GM19328 (cell line): ENCODE results near the gene OR5C1.
"Not testable (repeated sequence)": the region's sequence is repeated elsewhere in the genome, so short reads cannot be mapped to it uniquely, and the experiment has no call there.

Experiments
- ATAC-seq: cut with Tn5 transposase; IDR thresholded peaks from one replicate; pipeline ENCODE4 v1.9.1; 2021; ENCODE audit warnings: mild to moderate bottlenecking, moderate library complexity; ENCODE audit not compliant: unreplicated experiment

Gene OR5C1

GRCh38 chr9:122788831-122789230 is at the start of gene OR5C1:
Gene OR5C1 (plus strand): TSS chr9:122788933. CDS start chr9:122788933, 0 bp downstream.
- no peak for ATAC-seq

GRCh38 chr9:122742003-122742402 is 46.7 kb upstream of the OR5C1 start, which contains the start of gene OR1L6:
Gene OR1L6 (plus strand): TSS chr9:122742303. CDS start chr9:122749848, 7,545 bp downstream.
- ATAC-seq, result no peak

- no peak for ATAC-seq
Observed at GRCh38 chr9:122754825-122755224, 33.9 kb upstream of the OR5C1 start.

- no peak for ATAC-seq
Observed at GRCh38 chr9:122767817-122768216, 20.9 kb upstream of the OR5C1 start.

GRCh38 chr9:122777052-122777451 is 11.7 kb upstream of the OR5C1 start:
- no peak for ATAC-seq

- ATAC-seq, result no peak
Observed at GRCh38 chr9:122777935-122778627, 10.7 kb upstream of the OR5C1 start.

- ATAC-seq, result no peak
Observed at GRCh38 chr9:122779181-122779580, 9.6 kb upstream of the OR5C1 start.

GRCh38 chr9:122780026-122780425 is 8.7 kb upstream of the OR5C1 start:
- no peak for ATAC-seq

- ATAC-seq, result no peak
Observed at GRCh38 chr9:122781671-122782070, 7.1 kb upstream of the OR5C1 start.

- ATAC-seq, result no peak
Observed at GRCh38 chr9:122785269-122785668, 3.5 kb upstream of the OR5C1 start.

- ATAC-seq, result no peak
Observed at GRCh38 chr9:122786338-122786737, 2.4 kb upstream of the OR5C1 start.

- no peak for ATAC-seq
Observed at GRCh38 chr9:122789256-122790046, 718 bp downstream of the OR5C1 start.

- ATAC-seq, result no peak
Observed at GRCh38 chr9:122791872-122792669, 3.3 kb downstream of the OR5C1 start.

GRCh38 chr9:122797316-122798063 is 8.8 kb downstream of the OR5C1 start:
- ATAC-seq, result no peak

- no peak for ATAC-seq
Observed at GRCh38 chr9:122800066-122801060, 11.6 kb downstream of the OR5C1 start, which contains the start of gene OR1K1. Gene OR1K1 (plus strand): TSS chr9:122800123. CDS start chr9:122800123, 0 bp downstream.

GRCh38 chr9:122806661-122807060 is 17.9 kb downstream of the OR5C1 start:
- no peak for ATAC-seq

GRCh38 chr9:122807271-122807900 is 18.7 kb downstream of the OR5C1 start:
- ATAC-seq, result no peak

- ATAC-seq, result no peak
Observed at GRCh38 chr9:122808141-122808540, 19.4 kb downstream of the OR5C1 start.

GRCh38 chr9:122809261-122809660 is 20.5 kb downstream of the OR5C1 start:
- not testable (repeated sequence) for ATAC-seq
